Pancreas (tissue), 10 donors: ENCODE results near the gene RBM43. TPM values are rescaled to one million over a fixed set of nuclear protein-coding genes. Genes with fewer than 3 reads are reported as not detected.
"Not testable (repeated sequence)": the region's sequence is repeated elsewhere in the genome, so short reads cannot be mapped to it uniquely, and the experiment has no call there.

Experiments
- ATAC-seq, 4 donors: fragments of 200-7000 bp; cut with Tn5 transposase; one replicate each; pipeline versions ENCODE4 v1.8.0 to v1.9.1; 2020; ENCODE audit warnings: mild to moderate bottlenecking in 4 of 4, moderate library complexity in 4 of 4
- DNase-seq, 6 donors: peaks; one replicate each; pipeline ENCODE4 v3.0.0-alpha.2; 2020
- FAIRE-seq: peaks from 2 replicates; lab custom pipeline; 2012; peaks lifted over from hg19 to GRCh38; lab: Jason Lieb, UNC
- H3K27ac ChIP-seq, 4 donors: fragments of 200-600 bp; sonication (generic); 1 replicate in 3 of 4; 2 replicates in 1 of 4; pipeline versions ENCODE4 v1.5.0 to v1.8.0; 2020
- H3K27me3 ChIP-seq, 4 donors: fragments of 200-600 bp; one replicate each; pipeline ENCODE4 v1.8.0; 2021
- H3K36me3 ChIP-seq, 3 donors: fragments of 200-600 bp; sonication (generic) in 1 of 3; one replicate each; pipeline versions ENCODE4 v1.5.0 to v1.8.0; 2020 to 2021
- H3K4me1 ChIP-seq, 3 donors: fragments of 200-600 bp; one replicate each; pipeline ENCODE4 v1.8.0; 2021
- H3K4me3 ChIP-seq, 4 donors: fragments of 200-600 bp; sonication (generic) in 2 of 4; one replicate each; pipeline versions ENCODE4 v1.5.0 to v1.8.0; 2020 to 2021
- H3K9me3 ChIP-seq, 4 donors: fragments of 200-600 bp; one replicate each; pipeline ENCODE4 v1.8.0; 2021
- CTCF ChIP-seq, 4 donors: fragments of 200-600 bp; sonication (generic) in 3 of 4; IDR thresholded peaks; one replicate each; pipeline versions ENCODE4 v1.5.0 to v1.8.0; 2021; ENCODE audit warnings: antibody characterized with exemption in 4 of 4
- WGBS, 2 donors: extraction: QIAGEN DNeasy Blood & Tissue Kit; methylation state at CpG; one replicate each; pipeline ENCODE4 v1.1.7; 2013; 5-methylcytosine and 5-hydroxymethylcytosine counted together
- intact Hi-C, 3 donors: fragments of 100-400 bp; cut with DNase I; formaldehyde crosslinking; loops; one replicate each; pipeline versions ENCODE4 v1.11.1 to v1.14.2; 2022
- polyA plus RNA-seq, 2 donors: library from polyadenylated mRNA; stranded (reverse); fragments of 200-250 nt; gene quantifications; one replicate each; pipeline ENCODE4 v1.2.3, GENCODE V29; 2013
- total RNA-seq, 6 donors: library from RNA; stranded (reverse); fragmentation: NEBNext Ultra II Directional in 4 of 6; extraction: Animal tissue kit (Norgen Biotek cat#: 25700) in 4 of 6; gene quantifications; one replicate each; pipeline versions ENCODE4 v1.2.1 to v1.2.4, GENCODE V29; 2021 to 2023
- donor health status: healthy with polysubstance abuse.
- donor health status: DM: no; HTN: no; CAD: no; lungs with moderate emphysema.
- donor health status: DM: no; HTN: no; CAD: no.
- donor health status: control.
- donor health status: control.
- donor health status: Bipolar disorder and iron deficiency.
- donor health status: DM: yes; HTN: yes; CAD: no.
- donor health status: DM: no; HTN: no; CAD: no.
- donor health status: DM: no; HTN: no; CAD: no.
- donor health status: DM: yes; HTN: yes; CAD: no.

RBM43 gene
- total and polyA plus RNA-seq, 8 donors = 1.4 to 4.2 (median 2.8) TPM

DNA sequence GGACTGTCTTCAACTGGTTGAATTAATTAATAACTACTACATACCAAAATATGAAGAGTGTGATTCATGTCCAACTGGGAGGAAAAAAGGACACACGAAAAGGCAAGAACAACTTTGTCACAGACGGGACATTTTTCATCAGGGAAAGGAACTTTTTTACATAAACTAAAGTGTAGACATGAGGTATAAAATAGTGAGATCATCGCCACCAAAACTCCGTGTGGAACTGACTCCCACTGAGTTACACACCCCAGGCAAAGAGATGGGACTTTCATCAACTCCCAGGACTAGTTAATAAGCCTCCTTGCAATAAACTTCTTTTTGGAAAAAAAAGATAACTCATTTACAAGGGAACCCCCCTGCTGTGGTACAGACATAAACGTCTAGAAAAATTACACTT lies 40.7 kb upstream of the RBM43 start:
- H3K27ac ChIP-seq = no peak overlapping the region
- intact Hi-C loops = no loop called here
- no peak overlapping the region for H3K4me3 ChIP-seq
- WGBS, 2 donors = 37 to 41% methylated on average over 5 of the region's 5 CpGs
- ATAC-seq (no peak), FAIRE-seq (no peak), DNase-seq (no peak)
- no peaks in the 10 kb centered on the region for H3K36me3 ChIP-seq
- H3K9me3 ChIP-seq = no peaks in the 10 kb centered on the region
- no peak for TF ChIP-seq CTCF (IDR thresholded peaks at IDR 0.05)
- H3K27me3 ChIP-seq = no peaks in the 10 kb centered on the region
- H3K4me1 ChIP-seq = no peaks in the 10 kb centered on the region

DNA sequence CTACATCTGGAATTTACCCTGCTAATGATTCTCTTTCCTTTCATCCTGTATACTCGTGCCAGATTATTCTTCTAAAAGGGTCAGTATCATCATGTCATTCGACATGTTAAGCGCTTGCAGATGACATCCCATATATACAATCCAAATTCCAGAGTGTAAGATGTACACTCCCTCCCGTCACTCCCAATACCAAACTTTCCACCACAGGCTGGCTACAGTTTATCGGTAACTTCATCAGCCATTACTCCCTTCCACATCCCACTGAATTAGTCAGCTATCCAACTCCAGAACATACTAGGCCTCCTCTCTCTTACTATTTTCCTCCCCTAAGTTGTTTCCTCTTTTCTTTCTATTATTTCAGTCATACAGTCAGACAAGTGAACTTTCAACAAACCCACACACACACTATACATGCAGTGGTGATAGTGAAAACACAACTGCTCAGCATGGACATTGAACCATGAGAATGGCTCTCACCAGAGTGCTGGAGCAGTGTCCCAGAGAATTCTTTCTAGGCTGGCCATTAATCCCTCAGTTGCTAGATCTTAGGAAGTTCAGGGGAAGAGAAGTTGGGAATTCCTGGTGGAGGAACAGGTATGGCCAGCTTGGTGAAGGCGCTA lies 38.4 kb upstream of the RBM43 start:
- DNase-seq (no peak), FAIRE-seq (no peak), ATAC-seq (no peak)
- 81 to 86% methylated on average over 6 of the region's 6 CpGs for WGBS, 2 donors
- Histone ChIP-seq H3K9me3 (no peaks in the 10 kb centered on the region), H3K4me3 (no peak overlapping the region), H3K27me3 (no peaks in the 10 kb centered on the region), H3K27ac (no peak overlapping the region), H3K4me1 (no peaks in the 10 kb centered on the region), H3K36me3 (no peaks in the 10 kb centered on the region)
- intact Hi-C loops = no loop called here
- TF ChIP-seq CTCF (IDR thresholded peaks at IDR 0.05) = no peak

GRCh38 chr2:151297882-151298281 lies 36.2 kb upstream of the RBM43 start:
- H3K4me1 ChIP-seq = no peaks in the 10 kb centered on the region
- DNase-seq = no peak
- H3K36me3 ChIP-seq = no peaks in the 10 kb centered on the region
- WGBS, 2 donors = 0 to 57% methylated on average over 1 of the region's 1 CpG
- no peak for FAIRE-seq
- TF ChIP-seq CTCF (IDR thresholded peaks at IDR 0.05) = no peak
- intact Hi-C loops = no loop called here
- H3K27ac ChIP-seq = peak overlapping the region in 1 of 4 donors; percentile 19
- no peaks in the 10 kb centered on the region for H3K27me3 ChIP-seq
- ATAC-seq = peak in 1 of 4 donors; percentile 50
- H3K4me3 ChIP-seq = no peak overlapping the region
- H3K9me3 ChIP-seq = no peaks in the 10 kb centered on the region

- DNase-seq = peak in 1 of 6 donors; percentile 57
- ATAC-seq, intact Hi-C loops, FAIRE-seq, H3K27ac ChIP-seq, H3K4me3 ChIP-seq, H3K36me3 ChIP-seq, H3K9me3 ChIP-seq, H3K4me1 ChIP-seq, H3K27me3 ChIP-seq: not testable (repeated sequence)
- 91 to 92% methylated on average over 29 to 35 of the region's 35 CpGs for WGBS, 2 donors
These were observed 34.3 kb upstream of the RBM43 start for GRCh38 chr2:151295926-151296325.

DNA sequence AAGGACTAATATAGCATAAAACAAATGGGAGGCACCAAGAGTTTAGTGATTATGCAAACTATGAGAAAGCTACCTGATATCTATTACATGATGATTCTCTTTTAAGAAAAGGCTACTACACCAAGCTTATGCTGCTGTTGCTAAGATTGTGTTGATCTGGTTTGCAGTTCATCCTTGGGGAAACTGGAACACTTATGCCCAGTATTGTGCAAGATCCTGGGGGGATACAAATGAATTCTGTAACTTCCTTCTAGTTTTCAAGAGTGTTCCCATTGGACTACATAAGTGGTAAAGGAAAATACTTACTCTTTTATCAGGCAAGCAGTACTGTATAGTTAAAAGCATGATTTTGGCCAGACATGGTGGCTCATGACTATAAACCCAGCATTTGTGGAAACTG lies 30.9 kb upstream of the RBM43 start:
- DNase-seq (no peak), FAIRE-seq (no peak), ATAC-seq (no peak)
- Histone ChIP-seq H3K36me3 (no peaks in the 10 kb centered on the region), H3K9me3 (no peaks in the 10 kb centered on the region), H3K27ac (no peak overlapping the region), H3K4me3 (no peak overlapping the region), H3K4me1 (peaks cover 0 to 18% (median 9%) of the 10 kb centered on the region in 3 donors), H3K27me3 (no peaks in the 10 kb centered on the region)
- intact Hi-C loops = no loop called here
- no peak for TF ChIP-seq CTCF (IDR thresholded peaks at IDR 0.05)
